HepG2 (cell line): Measurements from ENCODE around the gene TRA2B. TPM values are rescaled to one million over a fixed set of nuclear protein-coding genes. Genes with fewer than 3 reads are reported as not detected.
A peak's percentile ranks its signal among the peaks of the same experiment; 100 is the strongest.

Experiments
- AHR ChIP-seq: IDR thresholded peaks from 2 replicates; pipeline ENCODE4 v1.6.1; 2018; ENCODE audit warnings: missing genetic modification reagents, missing compliant biosample characterization
- ATM ChIP-seq: fragments of 450-650 bp; IDR thresholded peaks from 2 replicates; pipeline ENCODE4 v1.7.1; 2017; ENCODE audit warnings: mild to moderate bottlenecking, borderline replicate concordance
- ATRX ChIP-seq: sonication (generic); formaldehyde crosslinking; IDR thresholded peaks from 2 replicates; pipeline ENCODE4 v1.4.0; 2020; ENCODE audit warnings: missing genetic modification reagents, borderline replicate concordance
- EHMT2 ChIP-seq: fragments of 200-600 bp; sonication (generic); IDR thresholded peaks from 2 replicates; pipeline ENCODE4 v1.7.0; 2017; ENCODE audit warnings: antibody characterized with exemption, low read depth, low read length, borderline replicate concordance
- ELF1 ChIP-seq: sonication (generic); formaldehyde crosslinking; IDR thresholded peaks from 2 replicates; pipeline ENCODE4 v1.4.0; 2020; ENCODE audit warnings: missing genetic modification reagents
- ERF ChIP-seq: IDR thresholded peaks from 2 replicates; pipeline ENCODE4 v1.6.1; 2018; ENCODE audit warnings: missing biosample characterization, missing genetic modification reagents
- ETS1 ChIP-seq: sonication (generic); formaldehyde crosslinking; IDR thresholded peaks from 2 replicates; pipeline ENCODE4 v1.4.0; 2020; ENCODE audit warnings: missing genetic modification reagents
- FOXA1 ChIP-seq, 2 experiments: fragments of 450-650 bp in 1 of 2; sonication (generic) in 1 of 2; formaldehyde crosslinking in 1 of 2; IDR thresholded peaks; 2 replicates each; pipeline versions ENCODE4 v1.4.0 to v1.6.1; 2016 to 2020; ENCODE audit warnings: missing genetic modification reagents in 1 of 2
- FOXA3 ChIP-seq: IDR thresholded peaks from 2 replicates; pipeline ENCODE4 v1.6.1; 2016; ENCODE audit warnings: missing genetic modification reagents, missing compliant biosample characterization
- HIC2 ChIP-seq: sonication (generic); formaldehyde crosslinking; IDR thresholded peaks from 2 replicates; pipeline ENCODE4 v1.9.0; 2022; ENCODE audit warnings: low read depth, missing genetic modification reagents
- HNRNPUL1 ChIP-seq: fragments of 200-400 bp; formaldehyde crosslinking; IDR thresholded peaks from 2 replicates; pipeline ENCODE4 v1.6.1; 2017; ENCODE audit warnings: low read depth, mild to moderate bottlenecking, low read length, moderate library complexity
- IRF2 ChIP-seq: IDR thresholded peaks from 2 replicates; pipeline ENCODE4 v1.6.1; 2018; ENCODE audit warnings: missing genetic modification reagents, missing compliant biosample characterization
- IRF9 ChIP-seq: sonication (generic); formaldehyde crosslinking; IDR thresholded peaks from 2 replicates; pipeline ENCODE4 v1.8.0; 2022; ENCODE audit warnings: missing genetic modification reagents, mild to moderate bottlenecking, borderline replicate concordance
- MTA3 ChIP-seq: sonication (generic); formaldehyde crosslinking; IDR thresholded peaks from 2 replicates; pipeline ENCODE4 v1.4.0; 2020; ENCODE audit warnings: missing genetic modification reagents
- RBFOX2 ChIP-seq: fragments of 200-400 bp; formaldehyde crosslinking; IDR thresholded peaks from 2 replicates; pipeline ENCODE4 v1.6.1; 2017; ENCODE audit warnings: low read depth, mild to moderate bottlenecking, low read length
- RNF219 ChIP-seq: sonication (generic); formaldehyde crosslinking; IDR thresholded peaks from 2 replicates; pipeline ENCODE4 v1.5.0; 2020; ENCODE audit warnings: mild to moderate bottlenecking, missing genetic modification reagents
- SOX13 ChIP-seq, 3 experiments: fragments of 450-650 bp in 1 of 3; sonication (generic) in 1 of 3; formaldehyde crosslinking in 1 of 3; IDR thresholded peaks in 2 of 3; conservative IDR thresholded peaks in 1 of 3; 2 replicates each; pipeline versions ENCODE4 v1.5.0 to v1.6.1; 2016 to 2020; ENCODE audit warnings: antibody characterized with exemption in 1 of 3, mild to moderate bottlenecking in 1 of 3, missing compliant biosample characterization in 1 of 3, missing genetic modification reagents in 1 of 3, moderate library complexity in 1 of 3
- ZBTB8A ChIP-seq: sonication (generic); formaldehyde crosslinking; IDR thresholded peaks from 2 replicates; pipeline ENCODE4 v1.4.0; 2020; ENCODE audit warnings: mild to moderate bottlenecking, low read depth, missing genetic modification reagents, borderline replicate concordance
- ZFY ChIP-seq: sonication (generic); formaldehyde crosslinking; IDR thresholded peaks from 2 replicates; pipeline ENCODE4 v1.4.0; 2020; ENCODE audit warnings: missing genetic modification reagents
- ZNF225 ChIP-seq: sonication (generic); formaldehyde crosslinking; IDR thresholded peaks from 2 replicates; pipeline ENCODE4 v1.4.0; 2020; ENCODE audit warnings: mild to moderate bottlenecking, missing genetic modification reagents
- ZNF558 ChIP-seq: sonication (generic); formaldehyde crosslinking; IDR thresholded peaks from 2 replicates; pipeline ENCODE4 v1.9.0; 2022; ENCODE audit warnings: mild to moderate bottlenecking, missing genetic modification reagents, borderline replicate concordance
- ZZZ3 ChIP-seq: sonication (generic); formaldehyde crosslinking; IDR thresholded peaks from 2 replicates; pipeline ENCODE4 v1.4.0; 2020; ENCODE audit warnings: missing genetic modification reagents, mild to moderate bottlenecking, borderline replicate concordance
- polyA plus RNA-seq, 8 experiments: library from polyadenylated mRNA; depleted of rRNA in 3 of 8; stranded (reverse) in 7 of 8; unstranded in 1 of 8; fragments of >200 nt; fragmentation: Illumina TruSeq in 4 of 8; extraction: Trizol in 4 of 8; gene quantifications; 2 replicates each; pipeline versions ENCODE4 v1.2.1 to v1.2.3, GENCODE V29; 2011 to 2016; ENCODE audit warnings: low read depth in 4 of 8, missing spikeins in 1 of 8, mixed read lengths in 1 of 8; ENCODE audit not compliant: insufficient read depth in 1 of 8
- total RNA-seq, 5 experiments: library from RNA; depleted of rRNA; stranded (reverse); fragments of >200 nt; fragmentation: Illumina TruSeq; extraction: Trizol; gene quantifications; 2 replicates each; pipeline ENCODE4 v1.2.3, GENCODE V29; 2016; ENCODE audit warnings: low read depth in 1 of 5

TRA2B gene
- total and polyA plus RNA-seq, 2 of the 13 experiments (the other 11 are each of a cell fraction or from before 2014, with no cell fraction given) = 105 to 241 TPM

- peak; percentile 33; the same call in 1 of the 2 replicates for TF ChIP-seq IRF2 (CRISPR knock-in tag)
- no peak for TF ChIP-seq HIC2
- peak; percentile 35; the same call in 1 of the 2 replicates for TF ChIP-seq AHR (CRISPR knock-in tag)
- TF ChIP-seq ZNF558 = no peak
- no peak for TF ChIP-seq RNF219 (CRISPR knock-in tag)
- TF ChIP-seq ERF (CRISPR knock-in tag) = peak; percentile 30; the same call in 1 of the 2 replicates
- TF ChIP-seq HNRNPUL1 = no peak
- TF ChIP-seq ZFY = peak; percentile 63
- TF ChIP-seq ZNF225 = no peak
- TF ChIP-seq FOXA1 (IDR thresholded peaks at IDR 0.05) = no peak
- no peak for TF ChIP-seq FOXA1 (CRISPR knock-in tag; IDR thresholded peaks at IDR 0.05)
- no peak for TF ChIP-seq MTA3 (CRISPR knock-in tag)
- no peak for TF ChIP-seq FOXA3 (CRISPR knock-in tag)
- TF ChIP-seq ZZZ3 (CRISPR knock-in tag) = no peak
- TF ChIP-seq IRF9 (CRISPR knock-in tag) = no peak
- no peak for TF ChIP-seq SOX13 (IDR thresholded peaks at IDR 0.05)
- peak in 1 of 2 experiments; percentile 38; a peak in 1 of 4 replicates for TF ChIP-seq SOX13 (CRISPR knock-in tag; conservative IDR thresholded peaks at IDR 0.05 in 1 of 2, IDR thresholded peaks at IDR 0.05 in 1 of 2)
- no peak for TF ChIP-seq ZBTB8A (CRISPR knock-in tag)
- TF ChIP-seq ELF1 (CRISPR knock-in tag) = no peak
- no peak for TF ChIP-seq ETS1
- TF ChIP-seq ATM = no peak
- no peak for TF ChIP-seq ATRX
- no peak for TF ChIP-seq EHMT2
- TF ChIP-seq RBFOX2 = no peak
Measured at GRCh38 chr3:185960522-185961288, 22.9 kb upstream of the TRA2B start (continued).
